NCI-H2227 treated with DMSO at 0.1 percent for 48 hours (cell line): ENCODE data around the gene PAGE4.
A peak's percentile ranks its signal among the peaks of the same experiment; 100 is the strongest.

Experiments
- DNase-seq: peaks from one replicate; lab custom pipeline; 2025; lab: John Stamatoyannopoulos, UW

The PAGE4 gene

GRCh38 chrX:49829016-49829415 is at the start of gene PAGE4:
PAGE4 (plus strand) TSS chrX:49829303; CDS start chrX:49830429, 1,126 bp downstream.
- DNase-seq = no peak

GRCh38 chrX:49784747-49785280 is 44.3 kb upstream of the PAGE4 start:
- no peak for DNase-seq

- DNase-seq = no peak
Observed at GRCh38 chrX:49792376-49792775, 36.7 kb upstream of the PAGE4 start.

- no peak for DNase-seq
Observed at GRCh38 chrX:49793686-49794085, 35.4 kb upstream of the PAGE4 start.

- no peak for DNase-seq
Observed at GRCh38 chrX:49799828-49800227, 29.3 kb upstream of the PAGE4 start.

- DNase-seq = no peak
Observed at GRCh38 chrX:49809891-49810632, 19.0 kb upstream of the PAGE4 start.

GRCh38 chrX:49812177-49812576 is 16.9 kb upstream of the PAGE4 start:
- DNase-seq = no peak

GRCh38 chrX:49816435-49816834 is 12.7 kb upstream of the PAGE4 start:
- DNase-seq = no peak

GRCh38 chrX:49838374-49838773 is 9.3 kb downstream of the PAGE4 start:
- DNase-seq = peak; percentile 4

- peak; percentile 50 for DNase-seq
Observed at GRCh38 chrX:49840679-49841078, 11.6 kb downstream of the PAGE4 start.

GRCh38 chrX:49842621-49843020 is 13.5 kb downstream of the PAGE4 start:
- DNase-seq = no peak

- peak; percentile 77 for DNase-seq
Observed at GRCh38 chrX:49844611-49845010, 15.5 kb downstream of the PAGE4 start.

GRCh38 chrX:49845701-49846403 is 16.7 kb downstream of the PAGE4 start:
- DNase-seq = no peak

- DNase-seq = no peak
Observed at GRCh38 chrX:49846522-49846921, 17.4 kb downstream of the PAGE4 start.

- no peak for DNase-seq
Observed at GRCh38 chrX:49848275-49848674, 19.2 kb downstream of the PAGE4 start.

GRCh38 chrX:49850028-49850427 is 20.9 kb downstream of the PAGE4 start:
- no peak for DNase-seq

- DNase-seq = no peak
Observed at GRCh38 chrX:49853661-49854060, 24.6 kb downstream of the PAGE4 start.

- DNase-seq = no peak
Observed at GRCh38 chrX:49856819-49857218, 27.7 kb downstream of the PAGE4 start.

- DNase-seq = no peak
Observed at GRCh38 chrX:49858341-49858740, 29.2 kb downstream of the PAGE4 start.

- no peak for DNase-seq
Observed at GRCh38 chrX:49859491-49859890, 30.4 kb downstream of the PAGE4 start.

- DNase-seq = no peak
Observed at GRCh38 chrX:49860867-49861535, 31.9 kb downstream of the PAGE4 start.

GRCh38 chrX:49862093-49862492 is 33.0 kb downstream of the PAGE4 start:
- no peak for DNase-seq

- no peak for DNase-seq
Observed at GRCh38 chrX:49868739-49869138, 39.6 kb downstream of the PAGE4 start.
